ENCODE results near the gene SHANK1.
"Not testable (repeated sequence)": the region's sequence is repeated elsewhere in the genome, so short reads cannot be mapped to it uniquely, and the experiment has no call there.

Gene SHANK1

DNA sequence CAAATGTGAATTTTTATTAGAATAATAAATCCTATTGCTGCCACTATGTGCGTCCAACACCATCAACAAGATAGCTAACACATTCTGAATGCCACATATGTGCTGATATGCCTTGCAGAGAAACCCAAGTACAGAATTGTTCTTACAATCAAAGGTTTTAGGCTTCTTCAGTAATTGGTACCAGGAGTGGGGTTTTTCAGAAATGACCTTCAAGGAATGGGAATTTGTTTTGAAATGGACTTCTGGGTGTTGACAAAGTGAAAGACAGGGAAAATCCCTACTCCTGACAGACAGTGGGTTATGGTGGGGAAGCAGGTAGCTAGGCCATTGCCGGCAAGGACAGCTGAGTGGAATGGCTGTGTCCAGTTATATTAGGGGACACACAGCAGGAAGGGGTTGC is 85.6 kb downstream of the SHANK1 start:
- no peak for DNase-seq (ENCODE audit: low read depth in 2 of 2)

DNA sequence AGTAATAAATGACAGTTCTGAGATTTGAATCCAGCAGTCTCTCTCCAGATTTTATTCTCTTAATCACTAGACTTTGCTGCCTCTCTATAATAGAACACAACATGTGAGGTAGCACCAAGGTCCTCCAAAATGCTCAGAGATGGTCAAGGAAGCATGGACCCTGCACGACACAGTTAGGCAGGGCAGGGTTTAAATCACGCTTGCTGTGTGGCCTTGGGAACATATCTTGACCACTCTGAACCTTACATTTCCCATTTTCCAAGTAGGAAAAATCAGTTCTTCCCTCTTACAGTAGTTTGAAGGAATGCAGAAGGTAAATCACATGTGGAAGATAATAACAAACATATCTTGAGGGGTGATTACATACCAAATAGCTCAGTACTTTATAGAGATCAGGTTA is 86.2 kb downstream of the SHANK1 start:
- no peak for DNase-seq (ENCODE audit: low read depth in 2 of 2)

DNA sequence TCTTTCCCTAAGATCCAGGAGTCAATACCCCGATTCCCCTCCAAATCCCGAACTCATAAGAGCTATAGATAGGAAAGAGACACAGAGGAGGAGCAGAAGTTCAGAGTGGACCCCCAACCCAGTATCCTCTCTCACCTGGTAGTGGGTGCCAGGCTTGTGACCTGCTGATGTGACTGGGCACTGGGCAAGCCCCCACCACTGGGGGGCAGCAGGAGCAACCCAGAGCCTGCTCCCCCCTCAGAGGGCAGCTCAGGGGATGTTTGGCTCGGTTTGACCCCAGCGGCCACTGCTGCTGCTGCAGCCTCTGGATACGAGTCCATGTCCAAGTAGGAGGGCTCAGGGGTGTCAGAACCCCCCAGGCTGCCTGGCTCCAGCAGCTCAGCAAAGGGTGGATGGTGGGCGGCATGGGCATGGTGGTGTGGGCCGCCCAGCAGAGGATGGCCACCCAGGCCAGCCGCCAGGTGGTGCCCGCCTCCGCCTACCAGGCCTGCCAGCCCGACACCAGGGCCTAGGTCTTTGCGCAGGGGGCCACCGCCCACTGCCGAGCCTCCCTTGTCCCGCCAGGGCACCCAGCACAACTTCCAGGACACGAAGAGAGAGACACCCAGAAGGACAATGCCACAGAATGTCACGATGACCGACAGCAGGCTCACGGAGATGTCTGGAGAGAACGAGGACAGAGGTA is 87.3 kb downstream of the SHANK1 start:
- DNase-seq (ENCODE audit: low read depth in 2 of 2), result no peak

GRCh38 chr19:50629801-50630200 is 89.8 kb downstream of the SHANK1 start:
- no peak for DNase-seq (ENCODE audit: low read depth in 2 of 2)

- no peak for DNase-seq (ENCODE audit: low read depth in 2 of 2)
These were observed 90.4 kb downstream of the SHANK1 start for GRCh38 chr19:50629194-50629593.

DNA sequence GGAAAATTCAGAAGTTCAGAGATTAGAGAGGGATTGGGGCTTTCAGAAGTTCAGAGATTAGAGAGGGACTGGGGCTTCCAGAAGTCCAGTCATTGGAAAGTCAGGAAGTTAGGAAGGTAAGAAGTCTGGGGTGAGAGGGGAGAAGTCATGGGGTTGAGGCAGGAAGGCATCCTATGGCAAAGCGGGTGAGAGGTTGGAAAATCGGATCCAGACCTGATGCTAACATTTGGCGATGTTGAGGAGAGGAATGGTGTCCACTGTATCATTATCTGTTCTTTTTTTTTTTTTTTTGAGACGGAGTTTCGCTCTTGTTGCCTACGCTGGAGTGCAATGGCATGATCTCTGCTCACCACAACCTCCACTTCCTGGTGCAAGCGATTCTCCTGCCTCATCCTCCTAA is 91.1 kb downstream of the SHANK1 start:
- DNase-seq (ENCODE audit: low read depth in 2 of 2), result no peak

- DNase-seq (ENCODE audit: low read depth in 2 of 2), result no peak
These were observed 91.5 kb downstream of the SHANK1 start for GRCh38 chr19:50628146-50628545.

GRCh38 chr19:50626795-50627194 is 92.8 kb downstream of the SHANK1 start:
- no peak for DNase-seq (ENCODE audit: low read depth in 2 of 2)

DNA sequence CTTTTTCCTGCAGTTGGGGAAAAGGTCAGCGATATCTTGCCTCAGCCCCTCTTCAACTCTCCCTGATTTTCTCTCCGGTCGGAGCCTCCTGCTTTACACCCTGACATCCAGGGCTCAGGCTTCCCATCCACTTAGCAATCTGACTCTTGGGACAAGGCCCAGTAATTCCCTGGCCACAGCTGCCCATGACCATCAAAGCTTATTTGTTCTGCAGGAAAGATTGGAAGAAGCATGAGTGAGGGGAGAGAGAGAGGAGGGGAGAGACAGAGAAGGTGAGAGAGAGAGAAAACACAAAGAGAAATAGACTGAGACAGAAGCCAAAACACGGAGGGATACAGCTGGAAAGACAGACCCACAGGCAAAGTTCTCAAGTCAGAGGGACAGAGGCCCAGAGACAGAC is 93.6 kb downstream of the SHANK1 start:
- DNase-seq (ENCODE audit: low read depth in 2 of 2), result no peak

DNA sequence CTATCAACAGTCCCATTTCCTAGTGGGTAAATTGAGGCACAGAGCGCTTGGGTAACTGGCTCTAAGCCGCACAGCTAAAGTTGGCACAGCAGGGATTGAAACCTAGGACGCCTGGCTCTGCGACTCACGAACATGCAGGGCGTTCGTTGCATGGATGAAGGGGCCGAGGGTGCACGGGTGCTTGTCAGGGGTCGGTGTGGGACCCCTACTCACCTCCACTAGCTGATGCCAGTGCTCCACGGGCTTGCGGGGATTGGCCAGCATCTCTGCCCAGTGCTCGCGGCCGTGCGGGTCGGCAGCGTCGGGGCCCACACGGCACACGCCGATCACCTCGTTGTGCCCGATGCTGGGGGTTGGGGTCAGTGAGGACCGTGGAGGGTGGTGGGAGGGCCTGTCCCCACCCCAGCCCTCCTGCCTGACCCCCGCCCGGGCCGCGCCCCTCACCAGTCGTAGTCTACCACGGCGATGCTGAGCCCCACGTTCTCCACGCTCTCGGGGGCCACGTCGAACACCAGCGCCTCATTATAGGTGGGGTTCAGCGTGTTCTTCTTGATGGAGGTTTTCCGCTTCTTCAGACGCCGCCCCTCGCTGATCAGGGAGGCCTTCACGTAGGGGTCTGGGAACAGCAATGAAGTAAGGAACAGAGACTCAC is 94.5 kb downstream of the SHANK1 start:
- DNase-seq (ENCODE audit: low read depth in 2 of 2), result no peak

DNA sequence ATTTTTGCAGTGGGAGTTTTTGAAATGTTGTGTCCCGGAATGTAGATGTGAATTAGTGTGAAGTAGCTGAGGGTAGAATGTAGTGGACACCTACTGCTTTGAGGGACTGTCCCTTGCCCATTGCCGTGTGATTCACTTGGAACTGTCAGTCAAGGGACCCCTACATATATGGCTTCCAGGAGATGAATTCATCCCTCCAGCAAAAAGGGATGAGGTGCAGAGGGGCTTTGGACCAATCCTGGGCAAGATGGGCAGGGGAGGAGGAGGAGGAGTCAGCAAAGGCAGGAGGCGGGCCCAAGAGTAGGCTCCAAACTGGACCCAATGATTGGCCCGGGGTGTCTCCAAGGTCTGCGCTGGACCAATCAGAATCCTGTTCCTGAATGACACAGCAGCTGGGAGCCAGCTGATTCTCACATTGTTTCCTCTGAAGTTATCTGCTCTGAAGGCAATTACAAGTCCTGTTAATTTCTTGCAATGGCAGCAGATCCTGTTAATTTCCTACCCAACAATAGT is 99.2 kb downstream of the SHANK1 start:
- not testable (repeated sequence) for DNase-seq (ENCODE audit: low read depth in 2 of 2)

DNA sequence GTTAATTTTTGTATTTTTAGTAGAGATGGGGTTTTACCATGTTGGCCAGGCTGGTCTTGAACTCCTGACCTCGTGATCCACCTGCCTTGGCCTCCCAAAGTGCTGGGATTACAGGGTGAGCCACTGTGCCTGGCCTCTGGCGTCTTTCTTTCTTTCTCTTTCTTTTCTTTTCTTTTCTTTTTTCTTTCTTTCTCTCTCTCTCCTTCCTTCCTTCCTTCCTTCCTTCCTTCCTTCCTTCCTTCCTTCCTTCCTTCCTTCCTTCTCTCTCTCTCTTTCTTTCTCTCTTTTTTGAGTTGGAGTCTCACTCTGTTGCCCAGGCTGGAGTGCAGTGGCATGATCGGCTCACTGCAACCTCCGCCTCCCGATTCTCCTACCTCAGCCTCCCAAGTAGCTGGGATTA is 100.4 kb downstream of the SHANK1 start:
- DNase-seq (ENCODE audit: low read depth in 2 of 2), result not testable (repeated sequence)

GRCh38 chr19:50618379-50618778 is 101.2 kb downstream of the SHANK1 start:
- not testable (repeated sequence) for DNase-seq (ENCODE audit: low read depth in 2 of 2)

GRCh38 chr19:50612504-50613404 is 106.8 kb downstream of the SHANK1 start:
- not testable (repeated sequence) for DNase-seq (ENCODE audit: low read depth in 2 of 2)
